DMS 273 treated with DMSO at 0.1 percent for 48 hours (cell line): ENCODE data around the gene RC3H1.
"Not testable (repeated sequence)": the region's sequence is repeated elsewhere in the genome, so short reads cannot be mapped to it uniquely, and the experiment has no call there.

Experiments
- DNase-seq: peaks from one replicate; lab custom pipeline; 2025; lab: John Stamatoyannopoulos, UW

Gene RC3H1

GRCh38 chr1:173948594-173948993 is 73.6 kb downstream of the RC3H1 start:
- DNase-seq = no peak

GRCh38 chr1:173946380-173946921 is 75.7 kb downstream of the RC3H1 start:
- DNase-seq = no peak

- DNase-seq = no peak
Measured at GRCh38 chr1:173937062-173937461, 85.1 kb downstream of the RC3H1 start.

DNA sequence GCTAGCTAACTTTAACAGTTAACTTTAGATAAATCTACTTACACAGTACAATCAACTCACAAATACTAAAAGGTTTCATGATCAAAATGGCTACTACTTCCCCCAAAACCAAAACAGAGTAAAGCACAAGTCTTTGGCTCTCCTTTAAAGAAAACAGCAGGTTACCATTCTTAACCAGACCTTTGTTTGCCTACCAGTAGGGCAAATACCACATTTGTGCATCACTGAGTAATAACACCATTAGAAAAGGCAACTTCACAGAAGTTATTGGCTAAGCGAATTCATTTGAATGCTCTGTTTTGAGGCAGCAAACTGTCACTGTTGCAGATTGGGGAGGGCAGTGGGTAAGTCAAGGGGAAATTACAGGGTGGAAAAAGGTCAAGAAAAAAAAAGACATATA is 87.7 kb downstream of the RC3H1 start:
- no peak for DNase-seq

DNA sequence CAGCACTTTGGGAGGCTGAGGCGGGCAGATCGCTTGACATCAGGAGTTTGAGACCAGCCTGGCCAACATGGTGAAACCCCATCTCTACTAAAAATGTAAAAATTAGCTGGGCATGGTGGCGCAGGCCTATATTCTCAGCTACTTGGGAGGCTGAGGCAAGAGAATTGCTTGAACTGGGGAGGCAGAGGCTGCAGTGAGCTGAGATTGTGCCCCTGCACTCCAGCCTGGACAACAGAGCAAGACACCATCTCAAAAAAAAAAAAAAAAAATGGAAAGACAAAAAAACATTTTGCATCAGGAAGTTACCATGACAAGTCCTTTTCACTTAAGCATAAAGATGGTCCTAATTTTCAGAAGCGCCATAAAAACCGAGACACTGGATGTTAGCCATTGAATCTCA is 91.6 kb downstream of the RC3H1 start:
- DNase-seq = not testable (repeated sequence)

- DNase-seq = no peak
Measured at GRCh38 chr1:173925306-173926242, 96.6 kb downstream of the RC3H1 start.

DNA sequence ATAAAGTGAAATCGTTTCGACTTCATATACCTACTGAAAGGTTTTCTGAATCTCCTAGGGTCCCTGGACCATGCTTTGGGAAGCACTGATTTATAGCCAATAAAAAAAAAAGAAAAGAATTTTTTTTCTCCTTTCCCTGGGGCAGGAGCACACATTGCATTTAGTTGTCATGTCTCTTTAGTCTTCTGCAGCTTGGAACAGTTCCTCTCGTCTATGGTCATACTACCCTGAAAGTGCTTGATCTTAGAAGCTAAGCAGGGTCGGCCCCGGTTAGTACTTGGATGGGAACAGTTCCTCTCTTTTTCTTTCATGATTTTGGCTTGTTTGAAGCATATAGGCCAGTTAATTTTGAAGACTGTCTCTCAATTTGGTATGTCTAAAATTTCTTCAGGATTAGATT is 101.3 kb downstream of the RC3H1 start:
- no peak for DNase-seq

DNA sequence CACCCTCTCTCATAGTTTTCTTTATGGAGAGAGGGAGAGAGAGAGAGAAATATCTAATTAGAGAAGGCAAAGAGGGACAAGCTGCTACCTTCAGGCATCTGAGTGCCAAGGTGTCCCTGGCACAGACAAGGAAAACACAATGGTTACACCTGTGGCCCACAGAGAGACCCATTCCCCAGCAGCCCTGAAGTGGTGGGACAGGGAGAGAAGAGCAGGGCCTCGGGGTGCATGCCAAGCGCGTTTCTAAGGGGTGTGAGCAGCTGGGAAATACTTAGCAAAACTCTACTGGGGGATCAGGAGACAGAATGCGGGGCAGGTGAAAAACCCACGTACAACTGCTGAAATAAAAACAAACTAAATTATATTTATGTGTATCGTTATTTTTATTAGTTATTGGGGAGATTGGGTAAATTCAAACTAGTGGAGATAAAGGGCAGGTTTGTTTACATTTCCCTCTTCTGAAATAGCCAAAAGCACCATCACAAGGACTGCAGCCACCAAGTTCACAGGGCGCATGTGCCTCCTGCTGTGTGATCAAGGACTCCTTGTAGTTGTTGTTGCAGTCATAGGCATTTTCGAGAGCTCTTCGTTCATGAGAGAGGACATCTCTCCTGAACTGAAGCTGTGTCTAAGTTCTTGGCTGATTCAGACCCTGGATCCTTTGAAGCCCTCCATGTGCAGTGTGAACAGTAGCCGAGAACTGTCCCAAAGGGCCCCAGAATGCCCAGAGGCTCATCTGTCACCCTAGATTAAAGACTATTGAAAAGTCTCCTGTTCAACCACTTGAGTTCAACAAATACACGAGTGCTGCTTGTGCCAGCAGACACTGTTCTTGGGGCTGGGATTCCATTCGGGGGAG is 104.3 kb downstream of the RC3H1 start:
- no peak for DNase-seq

DNA sequence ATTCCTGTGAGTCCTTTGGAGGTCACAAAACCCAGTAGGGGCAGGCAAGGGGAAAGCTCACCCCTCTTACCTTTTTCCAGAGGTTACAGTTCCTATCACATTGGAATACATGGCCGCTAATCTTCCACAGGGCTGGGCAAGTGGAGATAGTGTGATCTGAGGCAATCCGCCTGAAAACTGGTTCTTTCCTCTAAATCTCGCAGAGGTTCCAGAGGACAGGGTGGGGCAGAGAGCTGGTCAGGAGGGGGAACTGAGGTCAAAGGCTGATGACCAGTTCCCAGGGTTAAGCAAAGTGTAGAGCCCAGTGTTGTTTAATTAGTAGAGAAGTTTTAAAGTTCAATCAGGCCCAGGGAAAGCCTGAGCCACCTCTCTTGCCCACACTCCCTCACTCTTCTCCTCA is 105.0 kb downstream of the RC3H1 start, which contains the start of gene SERPINC1:
Gene SERPINC1 (minus strand): TSS at position 179 of the 400 bp plus-strand sequence. CDS start 68 bp downstream, at position 111.
- DNase-seq = no peak

DNA sequence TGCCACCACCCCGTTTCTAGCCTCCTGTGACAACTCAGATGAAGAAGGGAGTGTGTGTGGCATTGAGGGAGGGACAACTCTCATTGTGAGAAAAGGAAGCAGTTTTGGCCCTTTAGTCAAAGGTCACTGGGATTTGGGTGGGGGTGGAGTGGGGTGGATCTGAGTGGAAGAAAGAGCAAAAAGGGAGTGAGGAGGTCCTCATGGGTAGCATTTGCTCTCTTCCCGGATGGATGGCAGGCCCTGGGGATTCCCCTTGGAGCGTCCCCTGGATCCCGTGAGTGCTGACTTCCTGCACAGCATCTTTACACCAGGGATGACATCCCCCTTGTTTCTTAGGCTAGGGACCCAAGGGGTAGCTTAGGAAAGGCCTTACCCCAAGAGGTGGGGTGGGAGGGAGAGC is 105.5 kb downstream of the RC3H1 start:
- no peak for DNase-seq

DNA sequence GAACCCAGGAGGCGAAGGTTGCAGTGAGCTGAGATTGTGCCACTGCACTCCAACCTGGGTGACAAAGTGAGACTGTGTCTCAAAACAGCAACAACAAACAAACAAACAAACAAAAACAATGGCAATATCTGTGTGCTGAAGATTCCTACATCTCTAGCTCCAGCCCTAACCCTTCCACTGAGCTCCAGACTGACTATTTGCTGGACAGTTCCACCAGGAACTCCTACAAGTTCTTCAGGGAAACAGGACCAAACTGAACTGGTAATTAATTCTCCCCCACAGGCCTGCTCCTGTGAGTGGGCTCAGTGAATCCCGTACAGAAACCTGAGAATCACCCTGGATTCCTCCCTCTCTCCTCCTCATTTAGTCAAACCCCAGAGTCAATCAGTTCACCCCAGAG is 106.6 kb downstream of the RC3H1 start:
- no peak for DNase-seq

DNA sequence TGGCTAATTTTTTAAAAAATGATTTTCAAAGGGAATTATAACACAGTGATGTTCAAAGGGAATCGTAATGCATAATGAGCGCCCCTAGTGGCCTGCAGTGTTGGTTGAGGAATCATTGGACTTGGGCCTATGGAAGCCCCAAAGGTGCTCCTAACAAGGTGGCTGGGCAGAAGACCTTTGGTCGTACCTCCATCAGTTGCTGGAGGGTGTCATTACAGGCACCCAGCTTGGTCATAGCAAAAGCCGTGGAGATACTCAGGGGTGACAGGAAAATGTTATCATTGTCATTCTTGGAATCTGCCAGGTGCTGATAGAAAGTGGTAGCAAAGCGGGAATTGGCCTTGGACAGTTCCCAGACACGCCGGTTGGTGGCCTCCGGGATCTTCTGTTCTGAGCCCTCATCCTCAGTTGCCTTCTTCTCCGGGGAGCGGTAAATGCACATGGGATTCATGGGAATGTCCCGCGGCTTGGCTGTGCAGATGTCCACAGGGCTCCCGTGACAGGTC is 107.7 kb downstream of the RC3H1 start:
- no peak for DNase-seq

DNA sequence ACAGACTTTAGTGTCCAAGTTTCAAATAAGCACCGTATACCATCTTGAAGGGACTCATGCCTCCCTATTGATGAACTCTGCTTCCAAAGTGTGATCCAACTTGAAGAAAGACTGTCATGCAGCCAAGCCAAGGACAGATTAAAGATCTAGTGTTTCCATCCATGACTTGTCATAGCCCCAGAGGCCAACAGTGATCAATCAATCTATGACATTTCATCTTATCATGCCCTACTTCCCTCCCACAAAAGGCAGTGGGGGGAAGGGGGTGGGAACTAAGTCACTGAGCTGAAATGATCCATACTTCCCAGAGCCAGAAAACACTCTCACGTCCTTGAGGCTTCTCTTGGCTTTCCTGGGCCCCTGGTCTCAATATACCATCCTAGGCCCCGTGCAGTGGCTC is 109.0 kb downstream of the RC3H1 start:
- DNase-seq = no peak

DNA sequence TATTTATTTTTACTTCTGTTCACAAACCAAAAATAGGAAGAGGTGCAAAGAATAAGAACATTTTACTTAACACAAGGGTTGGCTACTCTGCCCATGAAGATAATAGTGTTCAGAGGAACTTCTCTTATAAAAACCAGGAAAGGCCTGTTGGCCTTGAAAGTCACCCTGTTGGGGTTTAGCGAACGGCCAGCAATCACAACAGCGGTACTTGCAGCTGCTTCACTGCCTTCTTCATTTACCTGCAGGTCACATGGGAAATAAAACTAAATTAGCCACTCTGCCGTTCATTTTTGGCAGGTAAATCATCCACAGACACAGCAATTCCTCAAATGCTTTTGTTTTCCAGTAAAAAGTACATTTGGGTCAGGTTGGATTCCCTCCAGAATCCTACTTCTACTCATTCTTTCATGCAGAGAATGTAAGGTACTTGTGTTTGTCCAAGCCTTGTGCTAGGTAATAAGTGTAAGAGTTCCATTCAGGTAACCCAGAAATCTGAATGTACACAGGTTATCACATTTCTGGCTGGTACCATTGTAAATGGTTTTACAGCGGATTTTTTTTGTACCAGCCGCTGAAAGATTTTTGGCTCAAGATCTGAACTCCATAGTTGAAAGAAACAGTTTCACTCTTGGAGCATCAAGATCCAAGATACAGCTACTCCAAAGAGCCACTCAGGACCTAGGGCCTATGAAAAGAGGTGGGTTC is 118.2 kb downstream of the RC3H1 start:
- no peak for DNase-seq

DNA sequence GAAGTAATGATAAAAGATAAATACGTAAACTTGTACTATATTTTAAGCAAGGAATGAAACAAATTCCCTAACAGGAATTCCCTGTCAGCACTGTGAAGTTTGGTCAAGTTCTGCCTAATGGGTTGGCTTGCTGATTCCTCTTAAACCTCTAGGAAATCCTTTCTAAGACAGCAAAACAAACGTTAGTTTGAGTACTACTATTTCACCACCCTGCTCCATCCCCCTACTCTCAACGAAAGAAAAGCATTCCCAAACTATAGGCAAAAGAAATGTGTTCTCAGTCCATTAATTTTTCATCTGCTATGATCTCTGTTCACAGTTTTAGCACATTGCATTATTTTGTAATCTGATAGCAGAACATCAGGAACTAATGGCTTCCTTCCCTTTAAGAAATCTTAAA is 121.2 kb downstream of the RC3H1 start:
- no peak for DNase-seq

DNA sequence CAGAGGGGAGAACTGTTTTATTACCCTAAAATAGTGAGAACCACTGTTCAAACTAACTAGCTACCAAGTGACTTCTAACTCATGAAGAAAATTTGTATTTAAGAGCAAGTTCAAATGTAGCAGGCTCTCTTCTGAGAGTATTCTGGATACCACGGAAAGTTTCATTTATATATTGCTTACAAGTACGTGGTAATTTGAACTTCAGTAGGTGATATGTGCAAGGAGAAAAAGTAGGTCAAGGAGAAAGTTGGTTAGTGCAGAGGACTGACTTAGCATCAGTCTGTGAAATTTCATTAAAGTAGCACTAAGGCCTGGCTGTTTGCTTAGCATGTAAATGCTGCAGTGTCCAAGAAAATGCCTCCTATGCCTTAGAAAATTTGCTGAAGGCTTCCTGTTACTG is 121.7 kb downstream of the RC3H1 start:
- DNase-seq = no peak

GRCh38 chr1:173894189-173894588 is 128.0 kb downstream of the RC3H1 start:
- DNase-seq = no peak

- DNase-seq = no peak
Measured at GRCh38 chr1:173893611-173894010, 128.5 kb downstream of the RC3H1 start.

- DNase-seq = no peak
Measured at GRCh38 chr1:173889885-173890284, 132.3 kb downstream of the RC3H1 start.

DNA sequence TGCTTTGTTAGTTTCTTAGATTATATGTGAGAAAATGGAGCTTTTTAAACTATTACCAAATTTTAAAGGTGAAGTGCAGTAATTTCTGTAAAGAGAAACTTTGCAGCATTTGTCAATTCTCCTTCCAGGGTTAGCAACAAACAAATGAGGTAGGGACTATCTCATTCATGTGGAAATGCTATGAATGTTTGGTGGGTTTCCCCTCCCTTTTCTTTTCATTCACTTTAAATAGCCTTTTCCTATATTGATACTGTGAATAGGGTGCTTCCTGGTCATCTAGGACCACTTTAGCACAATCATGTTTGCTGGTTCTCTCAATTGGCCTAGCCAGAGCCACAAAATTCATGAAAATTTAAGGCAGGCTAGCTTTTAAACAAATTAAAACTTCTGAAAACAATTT is 133.4 kb downstream of the RC3H1 start:
- no peak for DNase-seq

GRCh38 chr1:173887627-173888026 is 134.5 kb downstream of the RC3H1 start:
- DNase-seq = no peak
